ENCODE measurements around the gene TMEM186. TPM values are rescaled to one million over a fixed set of nuclear protein-coding genes. Genes with fewer than 3 reads are reported as not detected.
"Not testable (repeated sequence)": the region's sequence is repeated elsewhere in the genome, so short reads cannot be mapped to it uniquely, and the experiment has no call there.

The TMEM186 gene
- total RNA-seq, 2 experiments from 2014 or later = 10.1 to 11.1 TPM

DNA sequence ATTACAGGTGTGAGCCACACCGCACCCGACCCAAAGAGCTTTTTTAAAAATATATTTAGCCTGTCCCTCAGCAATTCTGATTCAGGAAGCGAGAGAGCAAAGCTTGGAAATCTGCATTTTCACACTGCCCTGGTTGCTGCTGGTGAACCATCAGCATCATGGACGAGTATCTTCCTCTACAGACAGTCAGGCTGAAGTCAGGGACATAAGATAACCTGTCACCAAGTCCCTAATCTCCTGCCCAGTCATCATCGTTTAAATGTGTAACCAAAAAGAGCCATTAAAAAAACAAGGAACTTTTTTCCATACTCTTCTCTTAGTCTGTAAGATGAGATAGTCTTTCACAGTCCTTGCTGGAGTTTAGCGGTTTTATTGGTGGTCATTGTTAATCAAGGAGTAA is 6.9 kb upstream of the TMEM186 start:
- CTCF ChIA-PET = interaction anchor here (1.3 kb wide), 1 partner anchor 8 kb away, joined by 3 read pairs; no protein-coding TSS in a partner anchor
- H3K36me3 Mint-ChIP-seq (ENCODE audit: low read depth) = peaks cover 41% of the 10 kb centered on the region
- H3K4me1 Mint-ChIP-seq = peaks cover 18% of the 10 kb centered on the region
- no peak overlapping the region for H3K4me3 Mint-ChIP-seq
- no peaks in the 10 kb centered on the region for H3K27me3 Mint-ChIP-seq
- H3K9me3 Mint-ChIP-seq = no peaks in the 10 kb centered on the region
- POLR2A ChIA-PET = interaction anchor here (0.6 kb wide), 1 partner anchor 224 kb away, joined by 9 read pairs; no protein-coding TSS in a partner anchor
- no peak for DNase-seq
- no peak overlapping the region for H3K27ac Mint-ChIP-seq

DNA sequence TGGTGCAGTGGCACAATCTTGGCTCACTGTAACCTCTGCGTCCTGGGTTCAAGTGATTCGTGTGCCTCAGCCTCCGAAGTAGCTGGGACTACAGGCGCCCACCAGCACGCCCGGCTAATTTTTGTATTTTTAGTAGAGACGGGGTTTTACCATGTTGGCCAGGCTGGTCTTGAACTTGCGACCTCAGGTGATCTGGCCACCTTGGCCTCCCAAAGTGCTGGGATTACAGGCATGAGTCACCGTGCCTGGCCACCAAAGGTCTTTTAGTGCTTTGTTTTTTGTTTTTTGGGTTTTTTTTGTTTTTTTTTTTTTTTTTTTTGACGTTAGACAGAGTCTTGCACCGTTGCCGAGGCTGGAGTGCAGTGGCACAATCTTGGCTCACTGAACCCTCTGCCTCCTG is 6.3 kb upstream of the TMEM186 start:
- ChIA-PET POLR2A (interaction anchor here (0.6 kb wide), 1 partner anchor 225 kb away, joined by 9 read pairs; no protein-coding TSS in a partner anchor), CTCF (interaction anchor here (1.3 kb wide), 1 partner anchor 9 kb away, joined by 3 read pairs; no protein-coding TSS in a partner anchor)
- H3K4me1 Mint-ChIP-seq = peaks cover 22% of the 10 kb centered on the region
- H3K36me3 Mint-ChIP-seq (ENCODE audit: low read depth) = peaks cover 36% of the 10 kb centered on the region
- H3K4me3 Mint-ChIP-seq, H3K27me3 Mint-ChIP-seq, DNase-seq, H3K9me3 Mint-ChIP-seq, H3K27ac Mint-ChIP-seq: not testable (repeated sequence)

DNA sequence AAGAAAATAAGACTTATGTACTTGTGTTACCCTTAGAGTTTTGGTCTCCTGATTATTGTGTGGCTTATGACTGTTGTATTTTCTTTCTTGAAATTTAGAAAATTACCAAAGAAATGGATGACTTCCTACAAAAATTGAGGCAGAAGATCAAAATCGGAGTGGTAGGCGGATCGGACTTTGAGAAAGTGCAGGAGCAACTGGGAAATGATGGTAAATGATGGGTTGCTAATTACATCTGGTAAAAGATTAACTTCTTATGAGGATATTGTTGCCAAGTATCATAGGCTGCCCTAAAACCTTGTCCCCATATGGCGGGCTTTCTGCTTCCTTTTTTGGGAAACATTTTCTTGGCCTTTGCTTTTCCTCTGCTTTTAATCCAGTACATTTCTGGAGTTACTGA is 4.3 kb upstream of the TMEM186 start:
- Mint-ChIP-seq H3K27me3 (no peaks in the 10 kb centered on the region), H3K27ac (no peak overlapping the region), H3K9me3 (no peaks in the 10 kb centered on the region), H3K36me3 (ENCODE audit: low read depth) (peaks cover 25% of the 10 kb centered on the region), H3K4me1 (peaks cover 32% of the 10 kb centered on the region), H3K4me3 (no peak overlapping the region)
- ChIA-PET CTCF (no interaction called here), POLR2A (no interaction called here)
- no peak for DNase-seq

DNA sequence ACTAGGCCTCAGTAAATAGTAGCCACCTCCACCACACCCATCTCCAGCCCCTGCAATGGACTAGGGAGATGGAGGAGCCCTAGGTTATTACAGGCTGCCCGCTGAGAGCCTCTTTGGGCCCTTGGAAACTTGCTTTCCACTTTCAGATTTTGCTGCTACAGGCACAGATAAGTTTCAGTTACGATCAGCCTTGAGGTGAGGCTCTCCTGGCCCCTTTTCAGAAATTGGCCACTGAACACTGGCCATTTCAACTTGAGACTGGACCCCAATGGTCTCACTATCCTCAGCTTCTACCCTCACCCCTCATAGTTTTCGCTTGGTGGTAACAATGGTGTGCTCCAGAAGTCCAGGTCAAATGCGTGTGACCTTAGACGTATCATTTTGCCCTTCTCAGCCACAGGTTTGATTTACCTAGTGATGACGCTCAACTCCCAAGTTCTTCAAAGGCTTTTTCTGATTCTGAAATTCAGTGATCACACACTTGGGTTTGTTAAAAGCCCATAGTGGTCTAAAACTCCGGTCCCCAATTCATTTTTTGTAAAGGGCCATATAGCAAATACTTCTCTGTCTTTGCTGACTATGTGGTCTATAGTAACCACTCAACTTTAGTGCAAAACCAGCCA is 1.2 kb upstream of the TMEM186 start:
- H3K4me3 Mint-ChIP-seq = peak overlapping the region; percentile 97
- CTCF ChIA-PET = interaction anchor here (1.1 to 2.0 kb wide), 2 partner anchors 8 to 70 kb away, joined by 4 to 7 read pairs; partner anchors contain the start of gene CARHSP1
- POLR2A ChIA-PET = no interaction called here
- no peaks in the 10 kb centered on the region for H3K27me3 Mint-ChIP-seq
- no peaks in the 10 kb centered on the region for H3K9me3 Mint-ChIP-seq
- peaks cover 49% of the 10 kb centered on the region for H3K4me1 Mint-ChIP-seq
- H3K36me3 Mint-ChIP-seq (ENCODE audit: low read depth) = peaks cover 19% of the 10 kb centered on the region
- H3K27ac Mint-ChIP-seq = peak overlapping the region; percentile 96
- no peak for DNase-seq

DNA sequence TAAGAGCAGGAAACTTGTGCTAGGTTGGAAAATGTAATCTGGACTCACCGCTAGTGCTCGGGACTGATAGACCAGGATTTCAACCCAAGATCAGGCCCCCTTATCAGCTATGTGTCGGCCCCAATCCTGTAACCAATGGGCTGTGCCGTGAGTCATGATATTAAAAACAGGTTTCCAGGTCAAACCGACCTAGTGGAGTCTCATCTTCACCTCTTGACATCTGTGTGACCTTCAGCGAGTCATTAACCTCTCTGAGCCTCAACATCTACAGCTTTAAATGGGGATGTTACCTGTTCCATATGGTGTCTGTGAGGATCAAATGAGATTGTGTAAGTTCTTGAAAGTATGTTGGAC is 712 bp upstream of the TMEM186 start:
- DNase-seq = peak; percentile 21
- Mint-ChIP-seq H3K27me3 (no peaks in the 10 kb centered on the region), H3K9me3 (no peaks in the 10 kb centered on the region), H3K4me1 (peaks cover 46% of the 10 kb centered on the region), H3K4me3 (peak overlapping the region; percentile 97), H3K36me3 (ENCODE audit: low read depth) (peaks cover 16% of the 10 kb centered on the region), H3K27ac (peak overlapping the region; percentile 96)
- CTCF ChIA-PET = interaction anchor here (1.1 to 2.0 kb wide), 2 partner anchors 8 to 71 kb away, joined by 4 to 7 read pairs; partner anchors contain the start of gene CARHSP1
- POLR2A ChIA-PET = no interaction called here

DNA sequence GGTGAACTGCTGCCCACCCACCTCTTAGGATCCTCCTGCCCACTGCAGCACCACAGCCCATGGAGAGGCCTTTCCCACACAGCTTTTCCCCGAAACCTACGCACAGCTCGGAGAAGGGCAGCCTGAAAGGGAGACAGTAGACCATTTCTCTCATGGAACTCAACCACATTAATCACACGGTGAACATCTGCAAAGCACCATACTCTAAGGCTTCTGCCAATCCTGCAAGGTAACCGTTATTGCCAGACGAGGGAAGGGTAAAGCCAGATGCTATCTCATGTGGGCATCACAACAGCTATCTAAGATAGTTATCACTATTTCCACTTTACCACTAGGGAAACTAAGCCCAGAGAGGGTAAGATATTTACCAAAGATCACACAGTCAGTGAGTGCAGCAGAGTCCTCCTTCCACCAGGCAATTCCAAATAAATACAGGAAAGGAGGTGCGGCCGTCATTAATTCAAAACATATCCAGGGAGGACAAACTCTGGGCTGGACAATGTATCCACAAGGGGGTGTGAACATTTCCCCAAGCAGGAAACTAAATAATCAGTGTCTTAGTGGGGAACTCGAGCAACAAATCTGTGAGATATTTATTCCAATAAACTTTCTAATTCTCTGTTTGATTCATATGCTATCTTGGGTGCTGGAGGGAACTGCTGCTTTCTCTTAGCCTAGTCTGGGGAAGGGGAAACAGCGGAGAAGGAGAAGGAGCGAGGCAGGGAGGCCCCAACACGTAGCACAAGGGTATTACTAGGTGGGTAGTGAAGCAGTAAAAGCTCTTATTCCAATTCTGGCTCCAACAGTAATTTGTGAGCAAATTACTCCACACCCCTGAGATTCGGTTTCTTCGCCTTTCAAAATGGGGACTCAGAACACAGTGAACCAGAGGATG is 723 bp downstream of the TMEM186 start:
- Mint-ChIP-seq H3K36me3 (ENCODE audit: low read depth) (peaks cover 5% of the 10 kb centered on the region), H3K4me1 (peaks cover 41% of the 10 kb centered on the region), H3K9me3 (no peaks in the 10 kb centered on the region), H3K27ac (peak overlapping the region; percentile 96), H3K4me3 (peak overlapping the region; percentile 97), H3K27me3 (no peaks in the 10 kb centered on the region)
- no peak for DNase-seq
- ChIA-PET CTCF (interaction anchor here (0.6 to 2.0 kb wide), 4 partner anchors 10 to 265 kb away, joined by 3 to 7 read pairs (median 3); partner anchors contain the start of gene CARHSP1), POLR2A (interaction anchor here (0.5 to 1.3 kb wide), 2 partner anchors 72 to 186 kb away, joined by 3 read pairs; partner anchors contain the start of gene CARHSP1)

DNA sequence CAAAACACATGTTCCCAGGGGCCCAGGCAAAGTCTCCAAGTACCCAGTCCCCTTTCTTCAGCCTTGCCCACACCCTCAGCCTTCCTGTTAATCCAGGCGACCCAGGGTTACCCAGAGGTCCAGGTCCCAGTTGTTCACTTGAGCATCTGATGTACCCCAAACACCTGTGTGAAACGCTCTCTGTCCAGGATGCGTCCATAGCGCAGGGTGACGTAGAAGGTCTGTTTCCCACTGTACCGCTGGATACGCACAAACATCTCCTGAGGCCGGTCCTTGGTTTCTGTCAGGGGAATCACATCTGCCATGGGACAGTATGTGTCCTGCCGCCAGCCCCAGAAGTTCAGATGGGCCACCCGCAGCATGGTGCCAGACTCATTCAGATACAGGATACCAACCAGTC is 1.6 kb downstream of the TMEM186 start:
- Mint-ChIP-seq H3K27me3 (no peaks in the 10 kb centered on the region), H3K9me3 (no peaks in the 10 kb centered on the region), H3K4me3 (peak overlapping the region; percentile 97), H3K4me1 (peaks cover 39% of the 10 kb centered on the region), H3K36me3 (ENCODE audit: low read depth) (peaks cover 3% of the 10 kb centered on the region), H3K27ac (no peak overlapping the region)
- ChIA-PET CTCF (interaction anchor here (0.6 to 1.4 kb wide), 2 partner anchors 73 to 266 kb away, joined by 3 read pairs; partner anchors contain the start of gene CARHSP1), POLR2A (no interaction called here)
- no peak for DNase-seq

DNA sequence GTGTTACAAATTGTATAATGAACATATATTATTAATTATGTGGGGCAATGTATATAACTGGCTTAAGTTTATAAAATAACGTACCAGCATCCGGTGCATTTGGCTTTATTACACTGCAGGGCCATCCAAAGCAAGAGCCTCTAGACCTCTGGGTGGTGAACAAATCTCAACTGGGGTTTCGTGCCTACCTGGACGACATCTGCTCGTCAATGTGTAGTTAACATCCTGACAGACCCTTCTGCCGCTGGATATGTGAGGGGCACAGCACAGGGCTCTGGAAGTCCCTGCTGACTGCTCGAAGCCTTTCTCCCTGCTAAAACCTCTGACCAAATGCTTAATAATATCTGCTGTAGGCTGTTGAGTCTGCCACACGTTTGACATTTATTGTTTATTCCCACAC is 2.3 kb downstream of the TMEM186 start:
- no peaks in the 10 kb centered on the region for H3K9me3 Mint-ChIP-seq
- peak overlapping the region; percentile 15 for H3K4me3 Mint-ChIP-seq
- H3K36me3 Mint-ChIP-seq (ENCODE audit: low read depth) = peaks cover 2% of the 10 kb centered on the region
- ChIA-PET POLR2A (no interaction called here), CTCF (no interaction called here)
- H3K4me1 Mint-ChIP-seq = peaks cover 39% of the 10 kb centered on the region
- no peaks in the 10 kb centered on the region for H3K27me3 Mint-ChIP-seq
- DNase-seq = no peak
- H3K27ac Mint-ChIP-seq = no peak overlapping the region

DNA sequence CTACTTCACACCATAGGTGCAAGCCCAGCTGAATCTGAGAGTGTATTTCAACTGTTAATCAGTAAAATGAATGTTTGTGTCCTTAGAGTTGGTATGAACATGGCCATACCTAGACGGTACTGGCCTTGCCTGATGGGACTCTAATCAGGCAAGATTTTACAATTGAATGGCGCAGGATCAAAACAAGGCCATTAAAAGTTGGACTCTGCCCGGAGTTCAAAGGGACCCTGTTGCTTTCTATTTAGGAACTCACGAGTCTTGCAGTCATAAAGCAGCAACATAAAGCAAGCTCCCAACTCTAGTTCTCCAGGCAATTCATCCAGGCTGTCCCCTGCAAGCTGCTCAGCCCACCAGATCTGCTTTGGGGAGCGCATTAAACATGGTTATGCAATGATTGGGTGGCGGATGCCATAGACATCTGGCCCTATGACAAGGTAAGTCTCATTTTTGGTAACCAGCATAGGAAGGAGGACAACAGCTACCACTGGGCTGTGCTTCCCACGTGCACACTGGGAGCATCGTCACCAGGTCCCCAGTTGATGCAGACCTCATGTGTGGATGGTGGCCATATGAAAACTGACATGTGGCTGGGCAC is 8.8 kb downstream of the TMEM186 start:
- POLR2A ChIA-PET = no interaction called here
- Mint-ChIP-seq H3K4me3 (no peak overlapping the region), H3K27me3 (no peaks in the 10 kb centered on the region), H3K36me3 (ENCODE audit: low read depth) (no peaks in the 10 kb centered on the region), H3K4me1 (peaks cover 3% of the 10 kb centered on the region), H3K27ac (no peak overlapping the region), H3K9me3 (no peaks in the 10 kb centered on the region)
- DNase-seq = no peak
- CTCF ChIA-PET = interaction anchor here (1.4 kb wide), 1 partner anchor 9 kb away, joined by 4 read pairs; no protein-coding TSS in a partner anchor

DNA sequence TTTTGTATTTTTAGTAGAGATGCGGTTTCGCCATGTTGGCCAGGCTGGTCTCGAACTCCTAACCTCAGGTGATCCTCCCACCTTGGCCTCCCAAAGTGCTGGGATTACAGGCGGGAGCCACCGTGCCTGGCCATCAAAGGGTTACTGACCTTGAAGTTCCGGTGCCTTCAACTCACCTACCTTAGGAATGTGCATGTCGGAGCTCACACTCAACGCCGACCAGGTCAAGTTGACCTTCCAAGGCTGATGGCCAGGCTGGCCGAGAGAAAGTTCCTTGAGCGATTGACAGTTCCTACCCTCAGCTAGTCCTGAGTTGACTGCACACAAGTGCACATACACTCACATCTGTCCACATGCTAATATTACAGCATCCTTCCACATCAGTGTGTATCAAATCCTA is 11.1 kb downstream of the TMEM186 start:
- H3K9me3 Mint-ChIP-seq; H3K4me3 Mint-ChIP-seq; POLR2A ChIA-PET; H3K4me1 Mint-ChIP-seq; H3K27me3 Mint-ChIP-seq; DNase-seq; H3K27ac Mint-ChIP-seq; H3K36me3 Mint-ChIP-seq (ENCODE audit: low read depth): not testable (repeated sequence)
- CTCF ChIA-PET = interaction anchor here (1.0 kb wide), 1 partner anchor 27 kb away, joined by 4 read pairs; no protein-coding TSS in a partner anchor

DNA sequence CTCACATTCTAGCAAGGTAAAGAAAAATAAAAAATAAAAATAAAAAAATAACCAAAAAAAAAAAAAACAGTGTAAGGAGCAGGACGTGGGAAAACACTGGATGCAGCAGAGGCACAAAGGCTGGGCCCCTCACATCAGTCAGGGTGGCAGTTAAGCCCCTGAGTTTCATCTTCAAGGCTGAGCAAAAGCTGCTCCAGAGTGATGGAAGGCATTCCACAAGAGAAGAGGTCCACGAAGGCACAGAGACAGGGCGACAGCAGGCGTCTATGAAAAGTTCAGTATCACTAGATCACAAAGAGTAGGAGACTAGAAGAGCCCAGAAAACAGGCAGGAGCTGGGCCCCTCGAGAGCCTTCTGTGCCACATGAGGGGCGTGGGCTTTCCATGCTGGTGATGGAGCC is 12.0 kb downstream of the TMEM186 start:
- CTCF ChIA-PET = interaction anchor here (0.7 kb wide), 1 partner anchor 95 kb away, joined by 3 read pairs; no protein-coding TSS in a partner anchor
- Mint-ChIP-seq H3K4me3 (no peak overlapping the region), H3K4me1 (no peaks in the 10 kb centered on the region), H3K27ac (no peak overlapping the region), H3K9me3 (no peaks in the 10 kb centered on the region), H3K27me3 (no peaks in the 10 kb centered on the region), H3K36me3 (ENCODE audit: low read depth) (no peaks in the 10 kb centered on the region)
- POLR2A ChIA-PET = no interaction called here
- DNase-seq = no peak

DNA sequence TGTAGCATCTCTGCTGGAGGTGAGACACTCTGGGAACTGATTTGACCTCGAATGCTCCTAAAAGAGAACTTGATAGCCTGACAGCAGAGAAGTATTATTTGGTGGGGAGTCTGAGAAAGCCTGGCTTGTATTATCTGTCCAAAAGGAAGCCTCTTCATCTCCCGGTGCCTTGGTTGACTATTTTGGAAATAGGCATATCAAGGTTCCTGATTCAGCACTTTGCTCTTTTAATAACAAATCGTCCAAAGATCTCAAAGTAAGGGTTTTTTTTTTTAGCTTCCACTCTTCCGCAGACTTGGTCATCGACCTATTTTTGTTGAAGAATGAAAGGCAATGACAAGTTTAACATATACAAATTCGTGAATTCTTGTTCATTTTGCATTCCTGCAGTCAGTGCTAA is 14.8 kb downstream of the TMEM186 start:
- Mint-ChIP-seq H3K4me1 (no peaks in the 10 kb centered on the region), H3K36me3 (ENCODE audit: low read depth) (no peaks in the 10 kb centered on the region), H3K9me3 (no peaks in the 10 kb centered on the region), H3K4me3 (no peak overlapping the region), H3K27me3 (no peaks in the 10 kb centered on the region), H3K27ac (no peak overlapping the region)
- ChIA-PET CTCF (interaction anchor here (1.5 kb wide), 1 partner anchor 9 kb away, joined by 3 read pairs; no protein-coding TSS in a partner anchor), POLR2A (no interaction called here)
- no peak for DNase-seq
